Caco-2 (cell line): Measurements from ENCODE around the gene UBE2D1. TPM values are rescaled to one million over a fixed set of nuclear protein-coding genes. Genes with fewer than 3 reads are reported as not detected.

Source experiments
- BruUV-seq: library from RNA; stranded (reverse); fragments of 400-500 nt; replicated peaks from 2 replicates; lab custom pipeline; 2021; lab: Mats Ljungman, UMichigan
- CTCF ChIA-PET: fragments of 300-600 bp; sonication (Branson Sonifier 250); formaldehyde crosslinking; loops from one replicate; lab custom pipeline; 2022; ENCODE audit warnings: antibody characterized with exemption; lab: Charles Lee
- POLR2A ChIA-PET: fragments of 300-600 bp; sonication (Branson Sonifier 250); formaldehyde crosslinking; loops from one replicate; lab custom pipeline; 2022; ENCODE audit warnings: antibody characterized with exemption; lab: Charles Lee
- DNase-seq, 2 experiments: peaks; one replicate each; pipeline versions ENCODE4 v3.0.0 to v3.0.0-alpha.2; 2020 to 2022
- H3K27me3 ChIP-seq: replicated peaks from 2 replicates; pipeline ENCODE4 v1.6.0; 2011; ENCODE audit warnings: low read length; ENCODE audit not compliant: control insufficient read depth, insufficient read depth
- H3K36me3 ChIP-seq: 2 replicates; pipeline ENCODE4 v1.5.1; 2011; ENCODE audit warnings: low read length; ENCODE audit not compliant: control insufficient read depth, insufficient read depth
- H3K4me1 ChIP-seq: fragments of 250-450 bp; sonication (Bioruptor Pico); 2 replicates; pipeline ENCODE4 v1.5.1; 2020; ENCODE audit warnings: mild to moderate bottlenecking
- H3K4me3 ChIP-seq: 2 replicates; pipeline ENCODE4 v1.5.1; 2011; ENCODE audit warnings: low read depth, mild to moderate bottlenecking, control low read depth, low read length
- H3K9me3 ChIP-seq: fragments of 250-450 bp; sonication (Bioruptor Pico); 2 replicates; pipeline ENCODE4 v1.5.1; 2020; ENCODE audit warnings: mild to moderate bottlenecking, moderate library complexity
- H3K27ac Mint-ChIP-seq: one replicate; pipeline ENCODE4 v1.8.0; 2022; ENCODE audit warnings: mixed read lengths; ENCODE audit not compliant: unreplicated experiment
- H3K27me3 Mint-ChIP-seq: one replicate; pipeline ENCODE4 v1.8.0; 2022; ENCODE audit warnings: mixed read lengths; ENCODE audit not compliant: insufficient read depth, unreplicated experiment
- H3K36me3 Mint-ChIP-seq: one replicate; pipeline ENCODE4 v1.8.0; 2022; ENCODE audit warnings: mild to moderate bottlenecking, mixed read lengths; ENCODE audit not compliant: insufficient read depth, unreplicated experiment
- H3K4me1 Mint-ChIP-seq: one replicate; pipeline ENCODE4 v1.8.0; 2022; ENCODE audit warnings: low read depth, mixed read lengths; ENCODE audit not compliant: unreplicated experiment
- H3K4me3 Mint-ChIP-seq: one replicate; pipeline ENCODE4 v1.8.0; 2022; ENCODE audit warnings: mild to moderate bottlenecking, moderate library complexity, mixed read lengths; ENCODE audit not compliant: unreplicated experiment
- H3K9me3 Mint-ChIP-seq: one replicate; pipeline ENCODE4 v1.8.0; 2022; ENCODE audit warnings: mixed read lengths; ENCODE audit not compliant: unreplicated experiment
- intact Hi-C: fragments of 100-400 bp; cut with micrococcal nuclease; formaldehyde crosslinking; loops from one replicate; pipeline ENCODE4 v1.10.0; 2022; ENCODE audit not compliant: unreplicated experiment
- total RNA-seq: library from RNA; stranded (reverse); gene quantifications from 2 replicates; pipeline ENCODE4 v1.2.3, GENCODE V29; 2022
- TF ChIP-seq, protein P1 (sequence below), 2 experiments: fragments of 200-600 bp in 1 of 2; IDR thresholded peaks; 1 replicate in 1 of 2; 2 replicates in 1 of 2; pipeline versions ENCODE4 v1.5.1 to v1.8.0; 2011 to 2022; ENCODE audit warnings: antibody characterized with exemption in 1 of 2, control low read depth in 1 of 2, inconsistent platforms in 1 of 2, low read depth in 1 of 2, low read length in 1 of 2, mild to moderate bottlenecking in 1 of 2, moderate library complexity in 1 of 2; ENCODE audit not compliant: insufficient read depth in 1 of 2, severe bottlenecking in 1 of 2, unreplicated experiment in 1 of 2

The UBE2D1 gene
- total RNA-seq, 1 experiment from 2014 or later, result 39.7 TPM

DNA sequence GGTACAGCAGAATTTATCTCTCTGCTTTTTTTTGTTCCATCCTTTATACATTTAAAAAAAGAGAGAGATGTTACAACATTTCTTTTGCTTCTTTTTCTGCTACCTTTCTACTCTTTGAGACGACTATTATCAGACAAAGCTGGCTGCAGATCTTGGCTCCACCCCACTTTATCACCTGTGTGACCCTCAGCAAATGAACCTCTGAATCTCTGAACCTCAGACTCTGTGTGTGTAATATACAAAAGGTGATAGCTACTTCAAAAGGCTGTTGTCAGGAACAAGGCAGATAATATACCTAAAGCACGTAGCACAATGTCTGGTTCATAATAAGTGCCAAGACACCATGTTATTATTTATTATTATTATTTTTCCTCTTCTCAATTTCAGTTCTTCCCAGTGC lies 32.6 kb upstream of the UBE2D1 start:
- BruUV-seq, result no TSS peak
- Histone ChIP-seq H3K9me3 (no peaks in the 10 kb centered on the region), H3K36me3 (no peaks in the 10 kb centered on the region), H3K4me1 (peaks cover 23% of the 10 kb centered on the region), H3K4me3 (no peak overlapping the region), H3K27me3 (no peaks in the 10 kb centered on the region)
- ChIA-PET CTCF (no interaction called here), POLR2A (no interaction called here)
- Mint-ChIP-seq H3K27me3 (no peaks in the 10 kb centered on the region), H3K27ac (no peak overlapping the region), H3K9me3 (no peaks in the 10 kb centered on the region), H3K36me3 (no peaks in the 10 kb centered on the region), H3K4me1 (peaks cover 18% of the 10 kb centered on the region), H3K4me3 (no peak overlapping the region)
- intact Hi-C loops, result no loop called here
- no peak for DNase-seq
- TF ChIP-seq, protein P1, sequence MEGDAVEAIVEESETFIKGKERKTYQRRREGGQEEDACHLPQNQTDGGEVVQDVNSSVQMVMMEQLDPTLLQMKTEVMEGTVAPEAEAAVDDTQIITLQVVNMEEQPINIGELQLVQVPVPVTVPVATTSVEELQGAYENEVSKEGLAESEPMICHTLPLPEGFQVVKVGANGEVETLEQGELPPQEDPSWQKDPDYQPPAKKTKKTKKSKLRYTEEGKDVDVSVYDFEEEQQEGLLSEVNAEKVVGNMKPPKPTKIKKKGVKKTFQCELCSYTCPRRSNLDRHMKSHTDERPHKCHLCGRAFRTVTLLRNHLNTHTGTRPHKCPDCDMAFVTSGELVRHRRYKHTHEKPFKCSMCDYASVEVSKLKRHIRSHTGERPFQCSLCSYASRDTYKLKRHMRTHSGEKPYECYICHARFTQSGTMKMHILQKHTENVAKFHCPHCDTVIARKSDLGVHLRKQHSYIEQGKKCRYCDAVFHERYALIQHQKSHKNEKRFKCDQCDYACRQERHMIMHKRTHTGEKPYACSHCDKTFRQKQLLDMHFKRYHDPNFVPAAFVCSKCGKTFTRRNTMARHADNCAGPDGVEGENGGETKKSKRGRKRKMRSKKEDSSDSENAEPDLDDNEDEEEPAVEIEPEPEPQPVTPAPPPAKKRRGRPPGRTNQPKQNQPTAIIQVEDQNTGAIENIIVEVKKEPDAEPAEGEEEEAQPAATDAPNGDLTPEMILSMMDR (IDR thresholded peaks at IDR 0.05; ENCODE audit: insufficient read depth in 1 of 2, low read depth in 1 of 2, low read length in 1 of 2, severe bottlenecking in 1 of 2, unreplicated experiment in 1 of 2), result no peak

DNA sequence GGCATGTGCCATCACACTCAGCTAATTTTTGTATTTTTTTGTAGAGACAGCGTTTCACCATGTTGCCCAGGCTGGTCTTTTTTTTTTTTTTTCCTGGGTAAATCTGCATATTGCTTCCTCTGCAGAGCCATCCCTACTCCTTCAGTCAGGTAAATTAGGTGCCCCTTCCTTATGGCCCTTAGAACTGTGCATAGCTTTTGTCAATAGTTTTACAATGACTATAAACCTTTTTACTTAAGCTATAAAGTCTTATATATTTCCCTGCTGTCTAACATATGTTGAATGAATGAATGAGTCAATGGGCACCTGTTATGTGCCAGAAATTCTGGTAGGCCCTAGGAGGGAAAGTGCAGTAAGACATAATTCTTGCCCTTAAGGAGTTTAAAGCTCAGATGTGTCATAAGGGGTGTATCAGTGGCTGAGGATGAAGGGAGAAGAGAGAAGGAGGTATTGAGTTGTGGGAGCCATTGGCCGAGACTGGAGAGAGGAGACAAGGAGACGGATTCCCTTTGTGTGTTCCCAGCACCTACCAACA lies 30.6 kb upstream of the UBE2D1 start:
- intact Hi-C loops, result no loop called here
- TF ChIP-seq, protein P1 (IDR thresholded peaks at IDR 0.05; ENCODE audit: insufficient read depth in 1 of 2, low read depth in 1 of 2, low read length in 1 of 2, severe bottlenecking in 1 of 2, unreplicated experiment in 1 of 2), result no peak
- Mint-ChIP-seq H3K4me3 (no peak overlapping the region), H3K36me3 (no peaks in the 10 kb centered on the region), H3K27ac (no peak overlapping the region), H3K9me3 (no peaks in the 10 kb centered on the region), H3K27me3 (no peaks in the 10 kb centered on the region), H3K4me1 (peaks cover 18% of the 10 kb centered on the region)
- DNase-seq, result no peak
- Histone ChIP-seq H3K4me1 (peaks cover 22% of the 10 kb centered on the region), H3K4me3 (no peak overlapping the region), H3K27me3 (no peaks in the 10 kb centered on the region), H3K9me3 (no peaks in the 10 kb centered on the region), H3K36me3 (no peaks in the 10 kb centered on the region)
- CTCF ChIA-PET, result no interaction called here
- POLR2A ChIA-PET, result no interaction called here
- BruUV-seq, result no TSS peak

DNA sequence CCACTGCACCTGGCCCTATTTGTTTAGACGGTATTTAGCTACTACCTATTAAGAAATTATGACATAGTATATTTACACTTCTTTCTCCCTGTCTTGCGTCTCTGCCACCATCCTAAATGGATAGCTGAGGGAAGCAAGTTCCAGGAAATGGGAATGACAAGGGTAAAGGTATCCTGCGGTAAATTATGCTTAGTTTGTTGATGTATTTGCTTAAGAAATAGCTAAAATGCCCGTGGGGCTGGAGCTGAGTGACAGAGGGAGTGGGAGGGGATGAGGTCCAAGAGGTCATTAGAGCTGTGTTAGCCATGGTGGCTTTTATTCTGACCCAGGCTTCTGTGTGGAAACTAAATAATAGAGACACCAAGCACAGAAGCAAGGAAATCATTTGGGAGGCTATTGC lies 29.0 kb upstream of the UBE2D1 start:
- intact Hi-C loops, result no loop called here
- peaks cover 18% of the 10 kb centered on the region for H3K4me1 Mint-ChIP-seq
- H3K4me1 ChIP-seq, result peaks cover 13% of the 10 kb centered on the region; the same call in 1 of the 2 replicates
- H3K4me3 Mint-ChIP-seq, result no peak overlapping the region
- no peaks in the 10 kb centered on the region for H3K27me3 ChIP-seq
- TF ChIP-seq, protein P1 (IDR thresholded peaks at IDR 0.05; ENCODE audit: insufficient read depth in 1 of 2, low read depth in 1 of 2, low read length in 1 of 2, severe bottlenecking in 1 of 2, unreplicated experiment in 1 of 2), result no peak
- no peaks in the 10 kb centered on the region for H3K36me3 Mint-ChIP-seq
- ChIA-PET CTCF (interaction anchor here (0.6 to 1.8 kb wide), 3 partner anchors 80 to 133 kb away, joined by 3 to 12 read pairs (median 4); partner anchors contain the start of gene TFAM), POLR2A (interaction anchor here (0.5 to 0.9 kb wide), 2 partner anchors 18 to 80 kb away, joined by 3 to 4 read pairs; partner anchors contain the start of gene TFAM)
- BruUV-seq, result no TSS peak
- H3K4me3 ChIP-seq, result no peak overlapping the region
- peaks cover under 1% of the 10 kb centered on the region for H3K27me3 Mint-ChIP-seq
- DNase-seq, result peak; percentile 61 to 71
- H3K9me3 Mint-ChIP-seq, result no peaks in the 10 kb centered on the region
- no peaks in the 10 kb centered on the region for H3K36me3 ChIP-seq
- H3K9me3 ChIP-seq, result no peaks in the 10 kb centered on the region
- H3K27ac Mint-ChIP-seq, result no peak overlapping the region
